DOHH2 (cell line): ENCODE data around the gene KIAA0930.

Source experiments
- EZH2phosphoT487 ChIP-seq: fragments of 200-600 bp; sonication (generic); IDR thresholded peaks from 2 replicates; pipeline ENCODE4 v1.6.1; 2017; ENCODE audit warnings: borderline replicate concordance, mild to moderate bottlenecking, antibody characterized with exemption, low read length, moderate library complexity, mixed read lengths
- TF ChIP-seq, protein P1 (sequence below): fragments of 200-600 bp; sonication (generic); IDR thresholded peaks from one replicate; pipeline ENCODE4 v1.5.1; 2014; ENCODE audit warnings: antibody characterized with exemption, mild to moderate bottlenecking, low read depth, low read length; ENCODE audit not compliant: poor library complexity, severe bottlenecking

DNA sequence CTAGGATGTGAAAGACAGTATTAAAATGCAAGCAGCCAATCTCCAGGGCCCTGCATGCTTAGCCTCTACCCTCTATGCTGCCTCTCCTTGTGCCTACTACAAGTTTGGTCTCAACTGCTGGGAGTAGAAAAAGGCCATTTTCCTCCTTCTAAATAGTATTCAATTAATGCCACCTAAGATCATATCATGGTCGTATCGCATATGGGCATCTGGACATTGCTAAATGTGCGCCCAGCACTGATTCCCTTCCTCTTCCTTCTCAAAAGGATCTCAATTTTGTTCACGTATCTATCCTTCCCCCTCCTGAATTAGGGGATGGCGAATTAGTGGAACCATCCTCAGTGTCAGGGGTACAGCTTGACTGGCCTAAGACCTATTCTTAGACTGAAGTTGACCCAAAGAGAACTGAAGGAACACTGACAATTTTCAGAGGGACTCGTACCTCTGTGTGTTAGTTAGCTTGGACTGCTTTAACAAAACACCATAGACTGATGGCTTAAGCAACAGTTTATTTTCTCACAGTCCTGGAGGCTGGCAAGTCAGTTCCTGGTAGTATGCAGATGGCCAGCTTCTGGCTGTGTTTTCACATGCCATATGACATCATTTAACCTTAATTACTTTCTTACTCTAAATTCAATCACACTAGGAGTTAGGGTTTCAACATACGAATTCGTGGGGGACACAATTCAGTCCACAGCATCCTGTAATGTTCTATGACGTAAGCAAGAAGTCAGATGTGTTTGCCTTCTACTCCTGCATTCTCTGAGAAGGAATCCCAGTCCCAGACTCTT is 85.4 kb downstream of the KIAA0930 start:
- TF ChIP-seq, protein P1, sequence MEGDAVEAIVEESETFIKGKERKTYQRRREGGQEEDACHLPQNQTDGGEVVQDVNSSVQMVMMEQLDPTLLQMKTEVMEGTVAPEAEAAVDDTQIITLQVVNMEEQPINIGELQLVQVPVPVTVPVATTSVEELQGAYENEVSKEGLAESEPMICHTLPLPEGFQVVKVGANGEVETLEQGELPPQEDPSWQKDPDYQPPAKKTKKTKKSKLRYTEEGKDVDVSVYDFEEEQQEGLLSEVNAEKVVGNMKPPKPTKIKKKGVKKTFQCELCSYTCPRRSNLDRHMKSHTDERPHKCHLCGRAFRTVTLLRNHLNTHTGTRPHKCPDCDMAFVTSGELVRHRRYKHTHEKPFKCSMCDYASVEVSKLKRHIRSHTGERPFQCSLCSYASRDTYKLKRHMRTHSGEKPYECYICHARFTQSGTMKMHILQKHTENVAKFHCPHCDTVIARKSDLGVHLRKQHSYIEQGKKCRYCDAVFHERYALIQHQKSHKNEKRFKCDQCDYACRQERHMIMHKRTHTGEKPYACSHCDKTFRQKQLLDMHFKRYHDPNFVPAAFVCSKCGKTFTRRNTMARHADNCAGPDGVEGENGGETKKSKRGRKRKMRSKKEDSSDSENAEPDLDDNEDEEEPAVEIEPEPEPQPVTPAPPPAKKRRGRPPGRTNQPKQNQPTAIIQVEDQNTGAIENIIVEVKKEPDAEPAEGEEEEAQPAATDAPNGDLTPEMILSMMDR: no peak
- TF ChIP-seq EZH2phosphoT487: no peak
